Stomach (tissue), 9 donors: ENCODE results near the gene ACSL3. TPM values are rescaled to one million over a fixed set of nuclear protein-coding genes. Genes with fewer than 3 reads are reported as not detected.

Experiments used
- DNase-seq, 2 donors: peaks; one replicate each; pipeline versions ENCODE4 v3.0.0 to v3.0.0-alpha.2; 2013 to 2019
- H3K27ac ChIP-seq, 5 donors: fragments of 200-600 bp in 4 of 5; sonication (generic) in 4 of 5; one replicate each; pipeline ENCODE4 v1.5.1; 2013 to 2019; ENCODE audit warnings: mild to moderate bottlenecking in 1 of 5, moderate library complexity in 1 of 5
- H3K27me3 ChIP-seq, 3 donors: fragments of 200-600 bp; sonication (generic); one replicate each; pipeline ENCODE4 v1.5.1; 2017 to 2019; ENCODE audit warnings: mixed run types in 1 of 3
- H3K36me3 ChIP-seq, 4 donors: fragments of 200-600 bp; sonication (generic); 1 replicate in 3 of 4; 2 replicates in 1 of 4; pipeline ENCODE4 v1.5.1; 2016 to 2019
- H3K4me1 ChIP-seq, 4 donors: fragments of 200-600 bp; sonication (generic); one replicate each; pipeline ENCODE4 v1.5.1; 2016 to 2019
- H3K4me3 ChIP-seq, 4 donors: fragments of 200-600 bp; sonication (generic) in 3 of 4; one replicate each; pipeline ENCODE4 v1.5.1; 2016 to 2019; ENCODE audit warnings: mild to moderate bottlenecking in 1 of 4
- H3K9me3 ChIP-seq, 4 donors: fragments of 200-600 bp; sonication (generic); one replicate each; pipeline ENCODE4 v1.5.1; 2016 to 2019
- EP300 ChIP-seq: sonication (generic); formaldehyde crosslinking; IDR thresholded peaks from one replicate; pipeline ENCODE4 v1.6.1; 2017; ENCODE audit warnings: antibody characterized with exemption
- POLR2A ChIP-seq, 4 donors: fragments of 450-650 bp; IDR thresholded peaks; one replicate each; pipeline ENCODE4 v1.6.1; 2016; ENCODE audit warnings: antibody characterized with exemption in 4 of 4, control low read depth in 2 of 4, mild to moderate bottlenecking in 1 of 4, moderate library complexity in 1 of 4
- POLR2AphosphoS5 ChIP-seq, 3 donors: sonication (generic); formaldehyde crosslinking; IDR thresholded peaks; one replicate each; pipeline ENCODE4 v1.6.1; 2016; ENCODE audit warnings: antibody characterized with exemption in 3 of 3
- whole genome bisulfite sequencing, 5 donors: extraction: QIAGEN DNeasy Blood & Tissue Kit in 3 of 5; methylation state at CpG; one replicate each; pipeline versions ENCODE4 v1.1.5 to v1.1.7; 2013 to 2018; 5-methylcytosine and 5-hydroxymethylcytosine counted together
- intact Hi-C: fragments of 100-400 bp; cut with DNase I; formaldehyde crosslinking; loops from one replicate; pipeline ENCODE4 v1.15.1; 2023; ENCODE audit warnings: low total_unique reads
- polyA plus RNA-seq, 3 donors: library from polyadenylated mRNA; stranded (reverse); fragments of 200-250 nt; gene quantifications; one replicate each; pipeline ENCODE4 v1.2.3, GENCODE V29; 2013
- total RNA-seq, 5 donors: library from RNA; depleted of rRNA; stranded (reverse); fragments of >200 nt; gene quantifications; one replicate each; pipeline versions ENCODE4 v1.1.0 to v1.2.3, GENCODE V29; 2014 to 2016
- TF ChIP-seq, protein P1 (sequence below), 7 experiments: fragments of 450-650 bp in 4 of 7; fragments of 200-600 bp in 3 of 7; sonication (generic) in 3 of 7; IDR thresholded peaks; one replicate each; pipeline ENCODE4 v1.5.1; 2016 to 2019; ENCODE audit warnings: antibody characterized with exemption in 7 of 7, control low read depth in 2 of 7, mild to moderate bottlenecking in 1 of 7
- donor health status: healthy with polysubstance abuse.
- donor health status: Bipolar disorder and iron deficiency.
- donor health status: healthy.

Gene ACSL3
- total and polyA plus RNA-seq, 8 donors, result 10.5 to 234 (median 52.9) TPM

DNA sequence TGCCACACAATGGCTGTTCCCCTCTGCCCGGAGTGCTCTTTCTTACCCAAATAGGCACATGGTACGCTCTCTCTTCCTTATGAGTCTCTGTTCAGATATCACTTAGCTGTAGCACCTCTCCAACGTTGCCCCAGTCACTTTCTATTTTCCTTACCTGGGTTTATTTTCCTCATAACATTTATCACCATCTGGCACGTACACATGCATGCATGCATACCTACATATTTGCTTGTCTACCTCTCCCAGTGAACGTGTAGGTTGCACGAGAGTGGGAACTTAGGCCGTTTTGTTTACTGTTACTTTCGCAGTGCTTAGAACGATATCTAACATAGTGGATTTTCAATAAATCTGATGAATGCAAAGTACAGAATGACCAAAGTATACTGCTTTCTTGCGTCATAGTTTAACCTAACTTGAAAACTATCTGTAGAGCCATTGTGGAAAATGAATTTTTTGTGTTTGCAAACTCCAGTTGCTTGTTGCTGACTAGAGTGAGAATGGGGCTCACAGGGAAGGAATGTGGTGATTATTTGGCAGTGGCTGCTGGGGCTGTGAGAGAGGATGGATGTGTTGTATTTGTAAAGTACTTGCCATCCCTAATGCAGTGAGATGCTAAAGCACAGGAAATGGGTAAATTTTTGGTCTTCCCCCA lies 47.1 kb downstream of the ACSL3 start:
- peaks cover 25 to 88% (median 59%) of the 10 kb centered on the region in 4 donors for H3K4me1 ChIP-seq
- no peaks in the 10 kb centered on the region for H3K9me3 ChIP-seq
- H3K27ac ChIP-seq, result peak overlapping the region; percentile 25 to 63 (median 50)
- DNase-seq, result no peak
- no peak overlapping the region for H3K4me3 ChIP-seq
- intact Hi-C loops, result no loop called here
- TF ChIP-seq, protein P1, sequence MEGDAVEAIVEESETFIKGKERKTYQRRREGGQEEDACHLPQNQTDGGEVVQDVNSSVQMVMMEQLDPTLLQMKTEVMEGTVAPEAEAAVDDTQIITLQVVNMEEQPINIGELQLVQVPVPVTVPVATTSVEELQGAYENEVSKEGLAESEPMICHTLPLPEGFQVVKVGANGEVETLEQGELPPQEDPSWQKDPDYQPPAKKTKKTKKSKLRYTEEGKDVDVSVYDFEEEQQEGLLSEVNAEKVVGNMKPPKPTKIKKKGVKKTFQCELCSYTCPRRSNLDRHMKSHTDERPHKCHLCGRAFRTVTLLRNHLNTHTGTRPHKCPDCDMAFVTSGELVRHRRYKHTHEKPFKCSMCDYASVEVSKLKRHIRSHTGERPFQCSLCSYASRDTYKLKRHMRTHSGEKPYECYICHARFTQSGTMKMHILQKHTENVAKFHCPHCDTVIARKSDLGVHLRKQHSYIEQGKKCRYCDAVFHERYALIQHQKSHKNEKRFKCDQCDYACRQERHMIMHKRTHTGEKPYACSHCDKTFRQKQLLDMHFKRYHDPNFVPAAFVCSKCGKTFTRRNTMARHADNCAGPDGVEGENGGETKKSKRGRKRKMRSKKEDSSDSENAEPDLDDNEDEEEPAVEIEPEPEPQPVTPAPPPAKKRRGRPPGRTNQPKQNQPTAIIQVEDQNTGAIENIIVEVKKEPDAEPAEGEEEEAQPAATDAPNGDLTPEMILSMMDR (IDR thresholded peaks at IDR 0.05), result no peak
- TF ChIP-seq POLR2A (IDR thresholded peaks at IDR 0.05) (no peak), POLR2AphosphoS5 (IDR thresholded peaks at IDR 0.05) (no peak), EP300 (no peak)
- no peaks in the 10 kb centered on the region for H3K27me3 ChIP-seq
- peaks cover 10 to 22% (median 19%) of the 10 kb centered on the region in 4 donors for H3K36me3 ChIP-seq
- WGBS, 5 donors, result 33 to 62% (median 58%) methylated on average over 10 of the region's 10 CpGs

- peak overlapping the region in 3 of 5 donors; percentile 5 to 63 (median 31) for H3K27ac ChIP-seq
- H3K4me3 ChIP-seq, result no peak overlapping the region
- H3K36me3 ChIP-seq, result peaks cover 10 to 22% (median 19%) of the 10 kb centered on the region in 4 donors
- DNase-seq, result no peak
- WGBS, 5 donors, result 93 to 98% (median 96%) methylated on average over 3 of the region's 3 CpGs
- no peaks in the 10 kb centered on the region for H3K27me3 ChIP-seq
- no peak for TF ChIP-seq POLR2A (IDR thresholded peaks at IDR 0.05)
- no peak for TF ChIP-seq POLR2AphosphoS5 (IDR thresholded peaks at IDR 0.05)
- TF ChIP-seq EP300, result no peak
- TF ChIP-seq, protein P1 (IDR thresholded peaks at IDR 0.05), result no peak
- H3K4me1 ChIP-seq, result peaks cover 22 to 88% (median 59%) of the 10 kb centered on the region in 4 donors
- intact Hi-C loops, result no loop called here
- no peaks in the 10 kb centered on the region for H3K9me3 ChIP-seq
Observed at GRCh38 chr2:222909286-222909685, 48.5 kb downstream of the ACSL3 start.

- no peak for TF ChIP-seq POLR2A (IDR thresholded peaks at IDR 0.05)
- no peak for TF ChIP-seq EP300
- TF ChIP-seq, protein P1 (IDR thresholded peaks at IDR 0.05), result no peak
- TF ChIP-seq POLR2AphosphoS5 (IDR thresholded peaks at IDR 0.05), result no peak
- no peaks in the 10 kb centered on the region for H3K9me3 ChIP-seq
- no peak overlapping the region for H3K4me3 ChIP-seq
- H3K27me3 ChIP-seq, result no peaks in the 10 kb centered on the region
- WGBS, 5 donors, result 29 to 56% (median 33%) methylated on average over 2 of the region's 2 CpGs
- intact Hi-C loops, result no loop called here
- DNase-seq, result peak in 1 of 2 donors; percentile 30
- peaks cover 10 to 30% (median 26%) of the 10 kb centered on the region in 4 donors for H3K36me3 ChIP-seq
- H3K4me1 ChIP-seq, result peaks cover 36 to 88% (median 66%) of the 10 kb centered on the region in 4 donors
- peak overlapping the region in 2 of 5 donors; percentile 64 to 66 for H3K27ac ChIP-seq
Observed at GRCh38 chr2:222912117-222912516, 51.3 kb downstream of the ACSL3 start.

- Histone ChIP-seq H3K27ac (peak overlapping the region in 3 of 5 donors; percentile 4 to 66 (median 64)), H3K36me3 (peaks cover 10 to 33% (median 30%) of the 10 kb centered on the region in 4 donors), H3K9me3 (no peaks in the 10 kb centered on the region), H3K4me1 (peaks cover 36 to 88% (median 62%) of the 10 kb centered on the region in 4 donors), H3K27me3 (no peaks in the 10 kb centered on the region), H3K4me3 (no peak overlapping the region)
- no peak for TF ChIP-seq POLR2AphosphoS5 (IDR thresholded peaks at IDR 0.05)
- TF ChIP-seq, protein P1 (IDR thresholded peaks at IDR 0.05), result no peak
- TF ChIP-seq POLR2A (IDR thresholded peaks at IDR 0.05), result no peak
- TF ChIP-seq EP300, result no peak
- intact Hi-C loops, result no loop called here
- no peak for DNase-seq
- 43 to 87% (median 61%) methylated on average over 3 of the region's 3 CpGs for WGBS, 5 donors
Observed at GRCh38 chr2:222912776-222913175, 51.9 kb downstream of the ACSL3 start.
